ENCODE results near the gene FBXO17. TPM values are rescaled to one million over a fixed set of nuclear protein-coding genes. Genes with fewer than 3 reads are reported as not detected.
"Not testable (repeated sequence)": the region's sequence is repeated elsewhere in the genome, so short reads cannot be mapped to it uniquely, and the experiment has no call there.

FBXO17 gene
- total RNA-seq, 2 donors from 2014 or later = not detected

DNA sequence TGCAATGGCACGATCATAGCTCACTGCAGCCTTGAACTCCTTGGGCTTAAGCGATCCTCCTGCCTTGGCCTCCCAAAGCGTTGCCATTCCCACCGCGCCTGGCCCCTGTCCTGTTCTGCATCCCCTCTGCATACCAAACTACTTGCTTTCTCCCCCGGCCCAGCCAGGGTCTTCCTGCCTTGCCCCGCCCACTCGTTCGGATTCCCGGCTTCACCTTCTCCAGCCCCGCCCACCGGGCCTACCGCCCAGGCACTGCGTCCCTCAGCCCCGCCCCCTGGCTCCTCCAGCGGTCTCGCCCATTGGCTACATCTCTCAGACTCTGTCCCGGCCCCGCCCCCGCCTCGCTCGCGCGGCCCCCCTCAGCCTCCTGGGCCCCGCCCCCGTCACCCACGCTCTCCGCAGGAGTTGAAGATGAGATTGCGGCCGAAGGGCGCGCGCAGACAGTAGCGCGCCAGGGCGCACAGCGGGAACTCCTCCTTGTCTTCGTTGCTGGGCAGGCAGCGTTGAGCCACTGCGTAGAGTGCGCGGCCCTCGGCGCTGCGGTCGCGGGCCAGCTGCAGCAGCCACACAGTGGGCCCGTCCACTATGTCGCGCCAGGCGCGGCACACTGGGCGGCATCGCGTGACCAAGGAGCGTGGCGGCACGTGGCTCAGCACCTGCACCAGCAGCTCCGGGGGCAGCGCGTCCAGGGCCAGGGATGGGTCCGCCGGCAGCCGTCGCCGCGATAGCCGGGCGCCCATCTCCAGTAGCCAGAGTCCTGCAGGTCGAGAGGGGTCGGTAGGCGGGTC lies 25.8 kb downstream of the FBXO17 start:
- peaks cover 32% of the 10 kb centered on the region for H3K27me3 Mint-ChIP-seq (ENCODE audit: low read depth)
- H3K36me3 Mint-ChIP-seq (ENCODE audit: insufficient read depth in 2 of 2) = no peaks in the 10 kb centered on the region
- ATAC-seq (replicated peaks in 1 of 2) (peak; percentile 94 to 95), DNase-seq (peak; percentile 91 to 92)
- H3K4me1 Mint-ChIP-seq (ENCODE audit: low read depth) = peaks cover 18% of the 10 kb centered on the region
- no peaks in the 10 kb centered on the region for H3K9me3 Mint-ChIP-seq
- no peak overlapping the region for H3K27ac Mint-ChIP-seq
- peak overlapping the region; percentile 59 to 77 for H3K4me3 Mint-ChIP-seq

DNA sequence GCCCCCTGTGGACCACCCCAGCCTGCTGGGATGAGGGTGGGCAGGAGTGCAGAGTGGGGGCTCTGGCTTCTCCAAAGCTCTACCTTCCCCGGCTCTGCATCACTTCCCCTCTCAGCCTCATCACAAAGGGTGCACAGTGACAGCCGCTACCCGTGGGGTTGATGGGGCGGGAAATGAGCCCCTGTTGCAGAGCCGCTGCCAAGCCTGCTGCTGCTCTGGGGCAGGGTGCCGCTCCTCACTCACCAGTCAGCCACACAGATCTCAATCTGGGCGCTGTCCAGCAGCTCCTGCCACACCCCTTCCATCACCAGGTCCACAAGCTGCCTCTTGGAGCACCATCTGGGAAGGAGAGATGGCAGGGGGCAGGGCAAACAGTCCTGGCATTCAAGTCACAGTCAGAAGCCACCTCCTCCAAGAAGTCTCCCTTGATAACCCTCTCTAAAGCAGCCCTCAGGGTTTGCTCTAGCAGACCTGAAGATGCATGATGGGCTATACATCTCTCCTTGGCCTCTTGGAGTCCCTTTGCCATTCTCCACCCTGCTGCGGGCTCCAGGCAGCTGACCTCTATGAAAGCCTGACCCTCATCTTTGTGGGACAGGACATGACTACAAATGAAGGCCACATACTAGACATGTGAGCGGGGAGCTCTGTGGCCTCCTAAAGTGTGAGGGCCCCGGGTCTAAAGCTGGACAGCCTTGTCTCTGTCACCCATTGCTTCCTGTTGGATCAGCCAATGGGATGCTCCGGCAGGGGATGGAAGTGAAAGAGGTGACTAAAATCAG lies 29.1 kb downstream of the FBXO17 start:
- DNase-seq (no peak), ATAC-seq (replicated peaks in 1 of 2) (no peak)
- Mint-ChIP-seq H3K36me3 (ENCODE audit: insufficient read depth in 2 of 2) (no peaks in the 10 kb centered on the region), H3K27me3 (ENCODE audit: low read depth) (peaks cover 21% of the 10 kb centered on the region), H3K4me1 (ENCODE audit: low read depth) (peaks cover 11% of the 10 kb centered on the region), H3K4me3 (no peak overlapping the region), H3K9me3 (no peaks in the 10 kb centered on the region), H3K27ac (no peak overlapping the region)

DNA sequence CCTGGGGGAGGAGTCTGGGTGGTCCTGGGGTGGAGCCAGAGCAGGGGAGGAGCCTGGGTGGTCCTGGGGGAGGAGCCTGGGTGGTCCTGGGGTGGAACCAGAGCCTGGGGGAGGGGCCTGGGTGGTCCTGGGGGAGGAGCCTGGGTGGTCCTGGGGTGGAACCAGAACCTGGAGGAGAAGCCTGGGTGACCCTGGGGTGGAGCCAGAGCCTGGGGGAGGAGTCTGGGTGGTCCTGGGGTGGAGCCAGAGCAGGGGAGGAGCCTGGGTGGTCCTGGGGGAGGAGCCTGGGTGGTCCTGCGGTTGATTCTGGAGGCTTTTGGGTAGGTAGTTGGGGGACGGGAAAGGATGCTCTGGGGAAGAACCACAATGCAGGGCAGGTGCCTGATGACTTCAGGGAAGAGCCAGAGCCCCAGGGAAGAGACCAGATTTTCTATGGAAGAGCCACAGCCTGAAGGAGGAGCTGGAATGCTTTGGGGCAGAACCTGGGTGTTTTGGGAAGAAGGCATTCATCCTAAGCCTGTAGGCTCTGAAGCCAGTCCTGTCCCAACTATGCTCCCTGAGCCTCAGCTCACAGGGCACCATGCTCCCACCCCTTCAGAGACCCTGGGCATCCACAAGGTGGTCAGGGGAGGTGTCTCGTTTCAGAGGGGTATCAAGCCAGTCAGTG lies 29.8 kb downstream of the FBXO17 start:
- Mint-ChIP-seq H3K4me3 (no peak overlapping the region), H3K27ac (no peak overlapping the region), H3K4me1 (ENCODE audit: low read depth) (peaks cover 11% of the 10 kb centered on the region), H3K9me3 (no peaks in the 10 kb centered on the region), H3K27me3 (ENCODE audit: low read depth) (peaks cover 21% of the 10 kb centered on the region), H3K36me3 (ENCODE audit: insufficient read depth in 2 of 2) (no peaks in the 10 kb centered on the region)
- ATAC-seq (replicated peaks in 1 of 2) (no peak), DNase-seq (no peak)

DNA sequence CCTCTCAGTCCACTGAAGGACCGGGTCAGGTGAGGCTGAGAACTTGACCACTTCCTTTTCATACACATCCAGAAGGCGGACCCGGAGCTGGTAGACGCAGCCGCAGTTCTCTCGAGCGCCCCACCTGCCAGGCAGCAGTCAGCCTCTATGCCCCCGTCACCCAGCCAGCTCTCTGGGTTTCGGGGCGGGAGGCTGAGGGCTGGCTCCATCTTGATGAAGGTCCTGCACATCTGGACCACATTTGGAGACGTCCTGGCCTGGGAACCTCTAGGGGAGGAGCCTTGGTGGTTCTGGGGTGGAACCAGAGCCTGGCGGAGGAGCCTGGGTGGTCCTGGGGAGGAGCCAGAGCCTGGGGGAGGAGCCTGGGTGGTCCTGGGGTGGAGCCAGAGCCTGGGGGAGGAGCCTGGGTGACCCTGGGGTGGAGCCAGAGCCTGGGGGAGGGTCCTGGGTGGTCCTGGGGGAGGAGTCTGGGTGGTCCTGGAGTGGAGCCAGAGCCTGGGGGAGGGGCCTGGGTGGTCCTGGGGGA lies 30.5 kb downstream of the FBXO17 start:
- Mint-ChIP-seq H3K4me1 (ENCODE audit: low read depth) (peaks cover 6% of the 10 kb centered on the region), H3K36me3 (ENCODE audit: insufficient read depth in 2 of 2) (no peaks in the 10 kb centered on the region), H3K27me3 (ENCODE audit: low read depth) (peaks cover 22% of the 10 kb centered on the region), H3K4me3 (no peak overlapping the region), H3K9me3 (no peaks in the 10 kb centered on the region), H3K27ac (no peak overlapping the region)
- no peak for DNase-seq
- no peak for ATAC-seq (replicated peaks in 1 of 2)

DNA sequence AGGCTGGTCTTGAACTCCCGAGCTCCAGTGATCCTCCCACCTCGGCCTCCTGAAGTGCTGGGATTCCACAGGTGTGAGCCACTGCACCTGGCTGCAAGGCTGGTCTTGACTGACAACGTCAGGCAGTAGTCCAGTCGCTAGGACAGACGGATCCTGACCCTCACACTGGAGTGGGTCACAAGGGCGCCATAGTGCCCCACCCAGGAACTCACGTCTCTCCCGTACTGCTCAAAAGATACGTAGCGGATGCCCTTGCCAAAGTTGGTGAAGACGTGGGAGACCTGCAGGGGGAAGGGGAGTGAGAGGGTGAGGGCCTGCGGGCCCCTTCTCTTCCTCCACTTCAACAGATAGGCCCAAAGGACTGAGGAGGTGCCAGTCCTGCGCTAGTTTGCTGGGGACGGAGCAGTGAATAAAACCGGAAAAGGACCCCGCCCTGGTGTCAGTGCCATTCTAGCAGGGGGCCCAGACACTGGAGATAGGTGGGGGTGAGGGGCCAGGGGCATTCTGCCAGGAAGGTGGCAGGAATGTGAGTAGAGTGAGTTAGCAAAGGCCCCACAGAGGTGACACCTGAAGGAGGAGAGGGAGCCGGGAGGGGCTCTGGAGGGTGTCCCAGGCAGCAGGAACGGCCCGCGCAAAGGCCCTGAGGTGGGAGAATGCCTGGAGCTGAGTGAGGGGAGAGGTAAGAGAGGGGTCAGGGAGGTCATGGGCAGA lies 32.9 kb downstream of the FBXO17 start:
- no peak overlapping the region for H3K4me3 Mint-ChIP-seq
- no peaks in the 10 kb centered on the region for H3K36me3 Mint-ChIP-seq (ENCODE audit: insufficient read depth in 2 of 2)
- peaks cover 6% of the 10 kb centered on the region for H3K4me1 Mint-ChIP-seq (ENCODE audit: low read depth)
- H3K27me3 Mint-ChIP-seq (ENCODE audit: low read depth) = peaks cover 17% of the 10 kb centered on the region
- no peaks in the 10 kb centered on the region for H3K9me3 Mint-ChIP-seq
- ATAC-seq (replicated peaks in 1 of 2) (no peak), DNase-seq (no peak)
- H3K27ac Mint-ChIP-seq = no peak overlapping the region

DNA sequence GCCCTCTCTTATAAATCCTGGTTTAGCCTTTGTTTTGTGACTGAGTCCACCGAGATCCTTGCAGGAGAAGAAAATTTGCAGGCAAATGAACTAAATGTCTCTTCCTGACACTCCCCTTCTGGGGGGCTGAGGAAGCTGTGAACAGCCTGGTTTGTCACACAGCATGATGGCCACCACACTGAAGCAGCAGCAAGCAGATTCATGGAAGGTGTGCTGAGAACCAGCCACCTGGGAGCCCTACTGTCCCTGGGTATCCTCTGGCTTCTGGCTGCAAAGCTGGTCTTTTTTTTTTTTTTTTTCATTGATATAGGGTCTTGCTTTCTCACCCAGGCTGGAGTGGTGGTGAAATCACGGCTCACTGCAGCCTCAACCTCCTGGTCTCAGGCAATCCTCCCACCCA lies 33.6 kb downstream of the FBXO17 start:
- H3K27me3 Mint-ChIP-seq (ENCODE audit: low read depth) = peaks cover 17% of the 10 kb centered on the region
- peaks cover 6% of the 10 kb centered on the region for H3K4me1 Mint-ChIP-seq (ENCODE audit: low read depth)
- no peaks in the 10 kb centered on the region for H3K36me3 Mint-ChIP-seq (ENCODE audit: insufficient read depth in 2 of 2)
- no peak overlapping the region for H3K4me3 Mint-ChIP-seq
- H3K27ac Mint-ChIP-seq = no peak overlapping the region
- no peak for DNase-seq
- ATAC-seq (replicated peaks in 1 of 2) = no peak
- H3K9me3 Mint-ChIP-seq = no peaks in the 10 kb centered on the region

DNA sequence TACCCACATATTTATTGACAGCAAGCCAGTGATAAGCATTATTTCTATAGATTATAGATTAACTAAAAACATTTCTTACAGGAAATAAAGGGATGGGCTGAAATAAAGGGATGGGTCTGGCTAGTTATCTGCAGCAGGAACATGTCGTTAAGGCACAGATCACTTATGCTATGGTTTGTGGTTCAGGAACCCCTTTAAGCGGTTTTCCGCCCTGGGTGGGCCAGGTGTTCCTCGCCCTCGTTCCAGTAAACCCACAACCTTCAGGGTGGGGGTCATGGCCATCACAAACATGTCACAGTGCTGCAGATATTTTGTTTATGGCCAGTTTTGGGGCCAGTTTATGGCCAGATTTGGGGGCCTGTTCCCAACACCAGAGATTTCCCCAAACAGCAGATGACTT lies 34.1 kb downstream of the FBXO17 start:
- H3K4me1 Mint-ChIP-seq (ENCODE audit: low read depth); H3K9me3 Mint-ChIP-seq; DNase-seq; H3K36me3 Mint-ChIP-seq (ENCODE audit: insufficient read depth in 2 of 2); H3K4me3 Mint-ChIP-seq; H3K27ac Mint-ChIP-seq; ATAC-seq (replicated peaks in 1 of 2): not testable (repeated sequence)
- peaks cover 12% of the 10 kb centered on the region for H3K27me3 Mint-ChIP-seq (ENCODE audit: low read depth)

DNA sequence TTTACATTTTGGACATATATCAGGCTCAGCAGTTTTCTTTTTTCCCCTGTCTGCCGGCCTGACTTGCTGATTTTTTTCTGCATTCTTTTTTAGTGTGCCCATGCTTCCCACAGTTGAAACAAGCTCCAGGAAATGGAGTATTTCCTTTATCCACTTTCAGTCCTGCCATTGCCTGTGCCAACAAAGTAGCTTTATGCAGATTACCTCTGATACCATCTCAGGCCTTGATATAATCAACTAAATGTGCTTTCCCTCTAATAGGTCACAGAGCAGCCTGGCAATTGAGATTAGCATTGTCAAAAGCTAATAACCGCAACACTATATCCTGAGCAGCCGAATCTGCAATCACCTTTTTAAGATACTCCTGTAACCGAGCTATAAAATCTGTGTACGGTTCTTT lies 35.6 kb downstream of the FBXO17 start:
- Mint-ChIP-seq H3K4me3 (no peak overlapping the region), H3K36me3 (ENCODE audit: insufficient read depth in 2 of 2) (peaks cover 0 to 2% of the 10 kb centered on the region in 2 donors), H3K27ac (no peak overlapping the region), H3K27me3 (ENCODE audit: low read depth) (peaks cover 10% of the 10 kb centered on the region), H3K4me1 (ENCODE audit: low read depth) (peaks cover 6% of the 10 kb centered on the region), H3K9me3 (no peaks in the 10 kb centered on the region)
- ATAC-seq (replicated peaks in 1 of 2) (no peak), DNase-seq (no peak)

DNA sequence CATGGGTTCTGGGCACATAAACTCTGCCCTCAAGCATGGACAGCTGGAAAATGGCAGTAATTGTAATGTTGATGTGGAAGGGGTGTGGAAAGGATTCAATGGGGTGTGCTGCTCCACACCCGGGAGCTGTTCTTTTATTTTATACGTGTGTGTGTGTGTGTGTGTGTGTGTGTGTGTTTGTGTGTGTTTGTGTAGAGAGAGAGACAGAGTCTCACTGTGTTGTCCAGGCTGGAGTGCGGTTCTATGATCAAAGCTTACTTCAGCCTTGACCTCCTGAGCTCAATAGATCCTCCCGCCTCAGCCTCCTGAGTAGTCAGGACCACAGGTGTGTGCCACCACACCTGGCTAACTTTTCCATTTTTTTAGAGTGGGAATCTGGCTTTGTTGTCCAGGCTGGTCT lies 42.0 kb downstream of the FBXO17 start:
- Mint-ChIP-seq H3K27ac (no peak overlapping the region), H3K9me3 (no peaks in the 10 kb centered on the region)

DNA sequence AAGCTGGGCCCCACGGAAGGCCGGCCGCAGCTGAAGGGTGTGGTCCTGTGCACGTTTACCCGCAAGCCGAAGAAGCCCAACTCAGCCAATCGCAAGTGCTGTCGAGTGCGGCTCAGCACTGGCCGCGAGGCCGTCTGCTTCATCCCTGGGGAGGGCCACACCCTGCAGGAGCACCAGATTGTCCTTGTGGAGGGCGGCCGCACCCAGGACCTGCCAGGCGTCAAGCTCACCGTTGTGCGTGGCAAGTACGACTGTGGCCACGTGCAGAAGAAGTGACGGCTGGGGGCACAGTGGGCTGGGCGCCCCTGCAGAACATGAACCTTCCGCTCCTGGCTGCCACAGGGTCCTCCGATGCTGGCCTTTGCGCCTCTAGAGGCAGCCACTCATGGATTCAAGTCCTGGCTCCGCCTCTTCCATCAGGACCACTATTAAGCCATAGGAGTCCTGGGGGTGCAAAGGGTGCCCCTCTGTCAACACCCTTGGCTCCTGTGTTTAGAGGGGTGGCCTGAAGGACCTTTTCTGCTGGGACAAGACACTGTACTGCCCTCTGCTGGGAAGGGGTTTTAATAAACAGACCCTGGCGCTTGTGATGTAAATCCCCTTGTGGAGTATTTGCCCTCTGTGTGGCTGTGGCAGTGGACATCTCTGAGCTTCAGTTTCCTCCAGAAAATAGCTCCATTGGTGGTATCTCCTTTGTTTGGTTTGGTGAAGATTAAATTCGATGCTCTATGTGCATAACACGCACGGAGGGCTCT lies 42.9 kb downstream of the FBXO17 start:
- ATAC-seq (replicated peaks in 1 of 2) (no peak), DNase-seq (peak; percentile 45 to 51)
- no peak overlapping the region for H3K27ac Mint-ChIP-seq
- no peaks in the 10 kb centered on the region for H3K9me3 Mint-ChIP-seq
- H3K36me3 Mint-ChIP-seq (ENCODE audit: insufficient read depth in 2 of 2) = peaks cover 8 to 23% of the 10 kb centered on the region in 2 donors
- H3K27me3 Mint-ChIP-seq (ENCODE audit: low read depth) = no peaks in the 10 kb centered on the region
- peaks cover 56% of the 10 kb centered on the region for H3K4me1 Mint-ChIP-seq (ENCODE audit: low read depth)
- H3K4me3 Mint-ChIP-seq = peak overlapping the region; percentile 98

More for the DNA sequence above, 42.0 kb downstream of the FBXO17 start:
- peaks cover 6 to 22% of the 10 kb centered on the region in 2 donors for H3K36me3 Mint-ChIP-seq (ENCODE audit: insufficient read depth in 2 of 2)
- DNase-seq (no peak), ATAC-seq (replicated peaks in 1 of 2) (no peak)
- no peaks in the 10 kb centered on the region for H3K27me3 Mint-ChIP-seq (ENCODE audit: low read depth)
- no peak overlapping the region for H3K4me3 Mint-ChIP-seq
- H3K4me1 Mint-ChIP-seq (ENCODE audit: low read depth) = peaks cover 46% of the 10 kb centered on the region

DNA sequence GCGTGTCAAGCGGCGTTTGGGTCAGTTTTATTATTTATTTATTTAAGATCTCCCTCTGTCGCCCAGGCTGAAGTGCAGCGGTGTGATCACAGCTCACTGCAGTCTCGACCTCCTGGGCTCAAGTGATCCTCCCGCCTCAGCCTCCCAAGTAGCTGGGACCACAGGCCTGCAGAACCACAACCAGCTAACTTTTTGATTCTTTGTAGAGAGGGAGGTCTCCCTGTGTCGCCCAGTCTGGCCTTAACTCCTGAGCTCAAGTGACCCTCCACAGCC lies 44.1 kb downstream of the FBXO17 start:
- ATAC-seq (replicated peaks in 1 of 2) = no peak
- Mint-ChIP-seq H3K36me3 (ENCODE audit: insufficient read depth in 2 of 2) (peaks cover 8 to 23% of the 10 kb centered on the region in 2 donors), H3K4me3 (peak overlapping the region; percentile 98), H3K27ac (peak overlapping the region; percentile 93), H3K9me3 (no peaks in the 10 kb centered on the region), H3K4me1 (ENCODE audit: low read depth) (peaks cover 62% of the 10 kb centered on the region), H3K27me3 (ENCODE audit: low read depth) (no peaks in the 10 kb centered on the region)
- DNase-seq = no peak

DNA sequence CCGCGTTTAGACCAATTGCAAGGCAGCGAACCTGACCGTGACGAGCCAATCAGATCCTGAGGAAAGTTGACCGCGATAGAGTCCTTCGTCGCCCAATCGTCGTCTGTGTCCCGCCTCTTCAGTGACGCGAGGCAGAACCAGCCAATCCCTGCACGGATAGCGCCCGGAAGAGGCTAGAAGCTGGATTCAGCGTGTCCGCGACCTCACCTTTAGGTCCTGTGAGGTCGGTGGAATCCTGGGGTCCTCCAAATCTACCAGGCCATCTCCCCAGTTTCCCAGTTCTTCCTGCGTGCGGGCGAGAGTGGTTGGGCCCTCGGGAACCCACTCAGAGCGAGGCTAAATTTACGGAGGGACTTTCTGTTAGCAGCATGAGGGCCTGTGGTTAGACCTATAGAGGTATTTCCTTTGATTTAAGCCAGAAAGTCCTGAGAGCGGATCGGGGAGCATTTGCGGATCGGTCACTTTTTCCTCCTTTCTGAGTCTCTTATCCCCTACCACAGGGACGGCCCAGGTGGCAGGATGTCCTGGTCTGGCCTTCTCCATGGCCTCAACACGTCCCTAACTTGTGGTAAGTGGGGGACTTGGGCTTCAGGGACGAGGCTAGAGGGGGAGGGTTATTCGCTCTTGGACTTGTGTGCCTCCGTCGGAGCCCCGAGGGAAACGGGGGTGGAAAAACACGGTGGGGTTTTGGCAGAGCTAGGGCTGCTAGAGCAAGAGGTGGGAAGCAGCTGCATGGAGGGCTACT lies 44.6 kb downstream of the FBXO17 start, which contains the start of gene MRPS12:
Gene MRPS12, plus strand, starts transcription at position 169 of the 745 bp plus-strand sequence. Its CDS starts 351 bp downstream, at position 520.
- Mint-ChIP-seq H3K4me1 (ENCODE audit: low read depth) (peaks cover 62% of the 10 kb centered on the region), H3K9me3 (no peaks in the 10 kb centered on the region), H3K27ac (peak within 1 kb of the TSS; percentile 93), H3K36me3 (ENCODE audit: insufficient read depth in 2 of 2) (peaks cover 8 to 23% of the 10 kb centered on the region in 2 donors), H3K4me3 (peak within 1 kb of the TSS; percentile 98), H3K27me3 (ENCODE audit: low read depth) (no peaks in the 10 kb centered on the region)
- DNase-seq (peak; percentile 98 to 99), ATAC-seq (replicated peaks in 1 of 2) (peak; percentile 97 to 98)

All from activated T-cell treated with anti-CD3 and anti-CD28 coated beads, Interleukin-2, amount 50 U/mL, for 72 hours (primary cell).